ENCODE measurements around the gene NOXRED1.

The NOXRED1 gene

DNA sequence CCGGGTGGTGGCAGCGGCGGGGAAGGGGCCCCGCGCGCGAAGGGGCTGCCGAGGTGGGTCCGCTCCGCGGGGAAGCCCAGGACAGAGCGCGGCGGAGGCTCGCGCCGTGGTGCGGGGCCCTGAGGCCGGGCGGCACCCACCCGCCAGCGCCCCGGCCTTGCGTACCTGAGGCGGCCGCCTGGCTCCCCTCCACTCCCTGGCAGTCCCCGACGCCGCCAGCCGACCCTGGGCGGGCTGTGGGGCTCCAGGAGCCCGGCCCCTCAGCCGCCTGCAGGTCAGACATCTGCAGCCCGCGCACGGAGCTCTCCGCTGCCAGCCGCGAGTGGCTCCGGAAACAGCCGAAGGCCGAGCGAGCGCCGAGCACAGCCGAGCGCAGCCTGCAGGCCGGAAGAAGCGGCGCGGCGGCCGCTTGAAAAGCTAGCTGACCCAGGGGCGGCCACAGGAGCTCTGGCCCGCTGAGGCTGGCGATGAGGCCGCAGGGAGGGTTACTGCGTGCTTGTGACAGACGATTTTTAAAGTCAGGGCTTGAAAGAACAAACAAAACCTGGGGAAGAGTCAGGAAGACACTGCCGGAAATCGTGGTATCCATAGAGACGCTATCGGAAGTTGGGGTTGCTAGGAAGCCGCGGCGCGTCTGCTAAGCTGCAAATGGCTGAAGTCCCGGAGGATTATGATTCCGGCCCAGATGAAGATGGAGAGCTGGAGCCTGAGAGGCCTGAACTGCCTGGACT is 46.4 kb downstream of the NOXRED1 start, which contains the start of the genes SAMD15 and TMED8:
Gene SAMD15 (plus strand): TSS at position 609 of the 731 bp plus-strand sequence. CDS start 40 bp downstream, at position 649.
Gene TMED8 (minus strand): TSS at position 324 of the 731 bp plus-strand sequence. CDS start 41 bp downstream, at position 283.
- H3K79me2 ChIP-seq (ENCODE audit: insufficient read depth, low read length), result peaks cover 32% of the 10 kb centered on the region
- TF ChIP-seq, protein P1, sequence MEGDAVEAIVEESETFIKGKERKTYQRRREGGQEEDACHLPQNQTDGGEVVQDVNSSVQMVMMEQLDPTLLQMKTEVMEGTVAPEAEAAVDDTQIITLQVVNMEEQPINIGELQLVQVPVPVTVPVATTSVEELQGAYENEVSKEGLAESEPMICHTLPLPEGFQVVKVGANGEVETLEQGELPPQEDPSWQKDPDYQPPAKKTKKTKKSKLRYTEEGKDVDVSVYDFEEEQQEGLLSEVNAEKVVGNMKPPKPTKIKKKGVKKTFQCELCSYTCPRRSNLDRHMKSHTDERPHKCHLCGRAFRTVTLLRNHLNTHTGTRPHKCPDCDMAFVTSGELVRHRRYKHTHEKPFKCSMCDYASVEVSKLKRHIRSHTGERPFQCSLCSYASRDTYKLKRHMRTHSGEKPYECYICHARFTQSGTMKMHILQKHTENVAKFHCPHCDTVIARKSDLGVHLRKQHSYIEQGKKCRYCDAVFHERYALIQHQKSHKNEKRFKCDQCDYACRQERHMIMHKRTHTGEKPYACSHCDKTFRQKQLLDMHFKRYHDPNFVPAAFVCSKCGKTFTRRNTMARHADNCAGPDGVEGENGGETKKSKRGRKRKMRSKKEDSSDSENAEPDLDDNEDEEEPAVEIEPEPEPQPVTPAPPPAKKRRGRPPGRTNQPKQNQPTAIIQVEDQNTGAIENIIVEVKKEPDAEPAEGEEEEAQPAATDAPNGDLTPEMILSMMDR (conservative IDR thresholded peaks at IDR 0.05; ENCODE audit: low read length), result no peak
- H3K4me3 ChIP-seq (ENCODE audit: low read length, poor library complexity, severe bottlenecking), result peak within 1 kb of the TSS; percentile 82
- H3K4me1 ChIP-seq (ENCODE audit: insufficient read depth, low read length, poor library complexity, severe bottlenecking), result peaks cover 48% of the 10 kb centered on the region
- H3K4me2 ChIP-seq (ENCODE audit: low read depth, low read length, poor library complexity, severe bottlenecking), result peak within 1 kb of the TSS; percentile 97
- no peaks in the 10 kb centered on the region for H3K9me2 ChIP-seq (replicated peaks; ENCODE audit: low read depth, low read length)
- H3F3A ChIP-seq (ENCODE audit: low read depth), result 0 out of 2 replicates have a peak, but pooled peaks cover 7% of the 10 kb centered on the region
- H2AFZ ChIP-seq (ENCODE audit: low read length), result peak within 1 kb of the TSS; percentile 96
- peak within 1 kb of the TSS; percentile 87 for H3K9ac ChIP-seq (ENCODE audit: low read depth, low read length, poor library complexity, severe bottlenecking)
- no peaks in the 10 kb centered on the region for H3K27me3 ChIP-seq (ENCODE audit: insufficient read depth, low read length, poor library complexity, severe bottlenecking)
- no peaks in the 10 kb centered on the region for H4K20me1 ChIP-seq (ENCODE audit: insufficient read depth, low read length, poor library complexity, severe bottlenecking)
- H3K36me3 ChIP-seq (ENCODE audit: insufficient read depth, low read length), result no peaks in the 10 kb centered on the region
- no peaks in the 10 kb centered on the region for H3K9me3 ChIP-seq (ENCODE audit: insufficient read depth, low read depth, low read length)

DNA sequence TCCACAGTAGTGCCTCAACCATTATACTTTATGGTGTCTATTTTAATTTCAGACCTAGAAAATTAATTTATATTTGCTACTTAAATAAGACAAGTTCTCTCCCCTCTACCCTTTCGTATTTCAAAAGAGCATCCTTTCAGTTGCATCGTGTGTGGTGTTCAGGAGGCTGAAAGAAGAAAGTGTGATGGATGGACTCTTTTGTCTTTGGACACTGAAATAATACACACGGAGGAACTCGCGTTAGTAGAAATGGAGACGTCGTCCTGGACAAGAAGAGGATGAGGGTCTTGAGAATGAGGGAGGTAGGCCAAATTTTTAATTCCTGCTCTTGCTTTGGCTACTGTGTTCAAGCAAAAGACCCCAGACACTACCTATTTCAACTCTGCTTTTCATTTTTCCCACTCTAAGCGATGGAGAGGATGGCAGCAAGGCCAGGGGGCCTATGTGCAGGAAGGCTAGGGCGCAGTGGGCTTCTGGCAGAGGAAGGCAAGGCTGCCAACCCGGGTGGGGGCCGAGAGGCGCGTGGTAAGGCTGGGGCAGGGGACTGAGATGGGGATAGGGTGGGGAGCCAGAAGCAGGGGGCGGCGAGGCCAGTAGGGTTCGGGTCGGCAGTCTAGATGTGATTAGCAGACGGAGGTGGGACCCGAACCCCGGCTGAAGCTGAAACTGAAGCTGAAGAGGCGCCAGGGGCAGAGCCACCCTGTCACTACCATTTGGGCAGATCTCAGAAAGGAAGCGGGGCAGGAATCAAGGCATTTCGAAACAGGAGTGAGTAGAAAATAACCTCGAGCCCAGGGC is 47.2 kb downstream of the NOXRED1 start:
- TF ChIP-seq, protein P1 (conservative IDR thresholded peaks at IDR 0.05; ENCODE audit: low read length), result no peak
- TF ChIP-seq EZH2phosphoT487 (IDR thresholded peaks at IDR 0.05; ENCODE audit: borderline replicate concordance), result no peak
- Histone ChIP-seq H2AFZ (ENCODE audit: low read length) (peak overlapping the region; percentile 96), H3K4me3 (ENCODE audit: low read length, poor library complexity, severe bottlenecking) (peak overlapping the region; percentile 82), H3K9me2 (replicated peaks; ENCODE audit: low read depth, low read length) (no peaks in the 10 kb centered on the region), H3F3A (ENCODE audit: low read depth) (0 out of 2 replicates have a peak, but pooled peaks cover 8% of the 10 kb centered on the region), H3K36me3 (ENCODE audit: insufficient read depth, low read length) (no peaks in the 10 kb centered on the region), H3K9ac (ENCODE audit: low read depth, low read length, poor library complexity, severe bottlenecking) (peak overlapping the region; percentile 87), H3K4me1 (ENCODE audit: insufficient read depth, low read length, poor library complexity, severe bottlenecking) (peaks cover 49% of the 10 kb centered on the region), H3K27me3 (ENCODE audit: insufficient read depth, low read length, poor library complexity, severe bottlenecking) (no peaks in the 10 kb centered on the region), H3K79me2 (ENCODE audit: insufficient read depth, low read length) (peaks cover 32% of the 10 kb centered on the region), H3K4me2 (ENCODE audit: low read depth, low read length, poor library complexity, severe bottlenecking) (peak overlapping the region; percentile 97), H4K20me1 (ENCODE audit: insufficient read depth, low read length, poor library complexity, severe bottlenecking) (no peaks in the 10 kb centered on the region), H3K9me3 (ENCODE audit: insufficient read depth, low read depth, low read length) (no peaks in the 10 kb centered on the region)

DNA sequence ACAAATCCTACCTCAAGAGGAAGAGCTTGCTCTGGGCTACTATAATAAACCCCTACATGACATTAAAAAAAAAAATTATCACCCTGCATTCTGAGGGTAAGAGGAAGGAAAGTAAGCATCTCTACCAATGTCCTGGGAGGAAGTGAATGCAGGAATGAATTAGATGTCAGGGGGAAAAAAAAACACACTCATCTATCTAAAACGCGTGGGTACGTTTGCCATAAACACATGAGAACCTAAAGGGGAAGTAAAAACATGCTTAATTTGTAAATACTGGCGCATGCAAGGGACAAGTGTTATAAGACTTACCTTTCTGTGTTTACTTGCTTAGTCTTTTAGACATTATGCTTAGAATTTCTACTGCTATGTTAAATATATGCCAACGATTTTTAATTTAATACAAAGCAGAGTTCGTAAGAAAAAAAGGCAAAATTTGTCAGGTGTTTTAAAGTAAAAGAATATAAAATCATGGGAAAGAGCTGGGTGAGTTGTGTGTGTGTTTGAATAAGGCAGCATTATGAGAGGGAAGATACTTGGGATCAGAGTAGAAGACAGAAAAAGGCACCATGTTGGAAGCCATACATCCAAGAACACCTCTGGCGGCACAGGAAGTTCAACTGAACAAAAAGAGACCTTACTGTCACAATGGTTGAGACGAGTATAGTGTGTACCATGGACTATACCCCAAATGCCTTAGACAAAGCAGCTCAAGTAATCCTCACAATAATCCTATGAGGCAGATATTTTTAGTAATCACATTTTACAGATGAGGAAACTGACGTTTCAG is 48.0 kb downstream of the NOXRED1 start:
- Histone ChIP-seq H3K4me2 (ENCODE audit: low read depth, low read length, poor library complexity, severe bottlenecking) (peak overlapping the region; percentile 97), H3F3A (ENCODE audit: low read depth) (0 out of 2 replicates have a peak, but pooled peaks cover 8% of the 10 kb centered on the region), H3K9ac (ENCODE audit: low read depth, low read length, poor library complexity, severe bottlenecking) (peak overlapping the region; percentile 87), H3K9me2 (replicated peaks; ENCODE audit: low read depth, low read length) (no peaks in the 10 kb centered on the region), H3K9me3 (ENCODE audit: insufficient read depth, low read depth, low read length) (no peaks in the 10 kb centered on the region), H3K36me3 (ENCODE audit: insufficient read depth, low read length) (no peaks in the 10 kb centered on the region), H3K4me3 (ENCODE audit: low read length, poor library complexity, severe bottlenecking) (peak overlapping the region; percentile 82), H3K4me1 (ENCODE audit: insufficient read depth, low read length, poor library complexity, severe bottlenecking) (peaks cover 49% of the 10 kb centered on the region), H3K79me2 (ENCODE audit: insufficient read depth, low read length) (peaks cover 32% of the 10 kb centered on the region), H4K20me1 (ENCODE audit: insufficient read depth, low read length, poor library complexity, severe bottlenecking) (no peaks in the 10 kb centered on the region), H3K27me3 (ENCODE audit: insufficient read depth, low read length, poor library complexity, severe bottlenecking) (no peaks in the 10 kb centered on the region), H2AFZ (ENCODE audit: low read length) (peak overlapping the region; percentile 96)
- no peak for TF ChIP-seq EZH2phosphoT487 (IDR thresholded peaks at IDR 0.05; ENCODE audit: borderline replicate concordance)

All from Loucy (cell line).